DND-41 (cell line): ENCODE results near the gene PRKCA.

Experiments used
- ATAC-seq: fragments of 200-7000 bp; cut with Tn5 transposase; 3 replicates; pipeline ENCODE4 v1.9.1; 2021; ENCODE audit warnings: low read depth; ENCODE audit not compliant: insufficient read depth
- DNase-seq: peaks from one replicate; pipeline ENCODE4 v3.0.0-alpha.2; 2020
- H2AFZ ChIP-seq: 2 replicates; pipeline ENCODE4 v1.6.0; 2012; ENCODE audit warnings: low read depth, low read length
- H3K27ac ChIP-seq: 2 replicates; pipeline ENCODE4 v1.5.1; 2012; ENCODE audit warnings: low read length, inconsistent platforms
- H3K27me3 ChIP-seq: fragments of 200-600 bp; sonication (generic); 2 replicates; pipeline ENCODE4 v1.6.0; 2012; ENCODE audit warnings: low read length, mild to moderate bottlenecking, inconsistent platforms; ENCODE audit not compliant: insufficient read depth, poor library complexity
- H3K36me3 ChIP-seq: 2 replicates; pipeline ENCODE4 v1.5.1; 2012; ENCODE audit warnings: low read length, inconsistent platforms; ENCODE audit not compliant: insufficient read depth
- H3K4me1 ChIP-seq: 2 replicates; pipeline ENCODE4 v1.5.1; 2012; ENCODE audit warnings: mild to moderate bottlenecking, low read length; ENCODE audit not compliant: insufficient read depth
- H3K4me2 ChIP-seq: 2 replicates; pipeline ENCODE4 v1.6.0; 2012; ENCODE audit warnings: mild to moderate bottlenecking, moderate library complexity, low read length, inconsistent platforms; ENCODE audit not compliant: insufficient read depth
- H3K4me3 ChIP-seq, 2 experiments: fragments of 200-600 bp in 1 of 2; shearing (Covaris generic) in 1 of 2; 2 replicates each; pipeline ENCODE4 v1.5.1; 2012 to 2016; ENCODE audit warnings: inconsistent platforms in 2 of 2, low read length in 2 of 2, mild to moderate bottlenecking in 2 of 2, low read depth in 1 of 2, moderate library complexity in 1 of 2
- H3K79me2 ChIP-seq: 2 replicates; pipeline ENCODE4 v1.6.0; 2012; ENCODE audit warnings: low read length, inconsistent platforms; ENCODE audit not compliant: insufficient read depth
- H3K9ac ChIP-seq: 2 replicates; pipeline ENCODE4 v1.6.0; 2012; ENCODE audit warnings: low read depth, mild to moderate bottlenecking, inconsistent platforms, low read length, moderate library complexity
- H3K9me3 ChIP-seq: 2 replicates; pipeline ENCODE4 v1.5.1; 2012; ENCODE audit warnings: low read length, moderate library complexity, mild to moderate bottlenecking, inconsistent platforms; ENCODE audit not compliant: insufficient read depth, severe bottlenecking
- H4K20me1 ChIP-seq: 2 replicates; pipeline ENCODE4 v1.6.0; 2012; ENCODE audit warnings: low read length; ENCODE audit not compliant: insufficient read depth
- EZH2 ChIP-seq: IDR thresholded peaks from 3 replicates; pipeline ENCODE4 v1.6.1; 2012; ENCODE audit warnings: borderline replicate concordance, low read depth, mild to moderate bottlenecking, moderate library complexity, low read length, inconsistent platforms; ENCODE audit not compliant: severe bottlenecking
- TF ChIP-seq, protein P1 (sequence below): IDR thresholded peaks from 2 replicates; pipeline ENCODE4 v1.5.1; 2012; ENCODE audit warnings: borderline replicate concordance, low read length, moderate library complexity, mild to moderate bottlenecking; ENCODE audit not compliant: poor library complexity, severe bottlenecking; ENCODE audit errors: extremely low read depth

PRKCA gene

DNA sequence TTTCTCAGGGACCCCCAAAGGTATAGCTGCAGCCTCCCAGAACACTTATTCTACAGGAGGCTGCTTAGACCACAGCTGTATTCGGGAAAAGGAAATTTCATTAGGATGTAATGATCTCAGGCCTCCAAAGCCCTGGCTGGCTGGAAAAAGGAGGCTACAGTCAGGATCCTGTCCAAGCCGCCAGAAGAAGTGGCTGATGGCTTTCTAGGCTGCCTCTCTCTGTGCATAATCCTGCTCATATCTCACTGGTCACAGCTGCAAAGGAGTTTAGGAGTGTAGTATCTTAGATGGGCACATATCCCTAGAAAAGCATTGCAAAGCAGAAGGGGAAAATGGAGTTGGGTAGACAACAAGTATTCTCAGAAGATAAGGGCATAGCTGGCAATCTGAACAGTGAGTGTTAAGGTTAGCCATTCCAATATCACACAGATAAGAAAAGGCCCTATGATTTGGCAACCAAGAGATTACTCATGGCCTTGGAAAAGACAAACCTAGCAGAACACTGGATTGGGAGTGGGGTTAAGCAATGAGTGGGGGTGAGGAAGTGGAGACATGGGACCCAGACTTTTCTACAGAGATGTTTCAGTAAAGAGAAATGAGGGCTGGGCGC lies 26.0 kb upstream of the PRKCA start:
- Histone ChIP-seq H3K79me2 (no peaks in the 10 kb centered on the region), H3K27ac (no peak overlapping the region), H3K27me3 (no peaks in the 10 kb centered on the region), H3K9ac (no peak overlapping the region), H3K4me1 (no peaks in the 10 kb centered on the region), H3K4me2 (no peak overlapping the region), H2AFZ (no peak overlapping the region), H3K4me3 (no peak overlapping the region), H3K36me3 (no peaks in the 10 kb centered on the region), H4K20me1 (no peaks in the 10 kb centered on the region), H3K9me3 (no peaks in the 10 kb centered on the region)
- TF ChIP-seq, protein P1, sequence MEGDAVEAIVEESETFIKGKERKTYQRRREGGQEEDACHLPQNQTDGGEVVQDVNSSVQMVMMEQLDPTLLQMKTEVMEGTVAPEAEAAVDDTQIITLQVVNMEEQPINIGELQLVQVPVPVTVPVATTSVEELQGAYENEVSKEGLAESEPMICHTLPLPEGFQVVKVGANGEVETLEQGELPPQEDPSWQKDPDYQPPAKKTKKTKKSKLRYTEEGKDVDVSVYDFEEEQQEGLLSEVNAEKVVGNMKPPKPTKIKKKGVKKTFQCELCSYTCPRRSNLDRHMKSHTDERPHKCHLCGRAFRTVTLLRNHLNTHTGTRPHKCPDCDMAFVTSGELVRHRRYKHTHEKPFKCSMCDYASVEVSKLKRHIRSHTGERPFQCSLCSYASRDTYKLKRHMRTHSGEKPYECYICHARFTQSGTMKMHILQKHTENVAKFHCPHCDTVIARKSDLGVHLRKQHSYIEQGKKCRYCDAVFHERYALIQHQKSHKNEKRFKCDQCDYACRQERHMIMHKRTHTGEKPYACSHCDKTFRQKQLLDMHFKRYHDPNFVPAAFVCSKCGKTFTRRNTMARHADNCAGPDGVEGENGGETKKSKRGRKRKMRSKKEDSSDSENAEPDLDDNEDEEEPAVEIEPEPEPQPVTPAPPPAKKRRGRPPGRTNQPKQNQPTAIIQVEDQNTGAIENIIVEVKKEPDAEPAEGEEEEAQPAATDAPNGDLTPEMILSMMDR: no peak
- no peak for TF ChIP-seq EZH2
- DNase-seq (no peak), ATAC-seq (no peak)

DNA sequence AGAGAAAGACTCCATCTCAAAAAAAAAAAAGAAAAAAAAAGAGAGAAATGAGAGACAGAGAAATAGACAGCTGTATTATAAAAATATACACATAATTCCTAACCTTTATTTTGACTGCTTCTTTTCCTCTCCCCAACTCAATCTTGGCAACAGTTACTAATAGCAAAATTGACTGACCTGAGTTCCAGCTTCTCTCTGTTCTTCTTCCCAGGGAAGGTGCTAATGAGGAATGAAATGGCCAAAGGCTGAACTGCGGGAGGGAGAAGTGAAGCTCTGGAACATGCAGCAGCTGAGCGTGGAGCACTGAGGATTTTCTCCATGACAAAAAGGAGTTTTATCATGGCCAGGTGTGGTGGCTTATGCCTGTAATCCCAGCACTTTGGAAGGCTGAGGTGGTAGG lies 25.2 kb upstream of the PRKCA start:
- Histone ChIP-seq H3K79me2 (no peaks in the 10 kb centered on the region), H3K4me2 (no peak overlapping the region), H3K27me3 (no peaks in the 10 kb centered on the region), H3K4me3 (no peak overlapping the region), H4K20me1 (no peaks in the 10 kb centered on the region), H3K4me1 (no peaks in the 10 kb centered on the region), H3K36me3 (no peaks in the 10 kb centered on the region), H3K9ac (no peak overlapping the region), H2AFZ (no peak overlapping the region), H3K9me3 (no peaks in the 10 kb centered on the region), H3K27ac (no peak overlapping the region)
- ATAC-seq: no peak
- TF ChIP-seq, protein P1: no peak
- TF ChIP-seq EZH2: no peak
- DNase-seq: no peak

DNA sequence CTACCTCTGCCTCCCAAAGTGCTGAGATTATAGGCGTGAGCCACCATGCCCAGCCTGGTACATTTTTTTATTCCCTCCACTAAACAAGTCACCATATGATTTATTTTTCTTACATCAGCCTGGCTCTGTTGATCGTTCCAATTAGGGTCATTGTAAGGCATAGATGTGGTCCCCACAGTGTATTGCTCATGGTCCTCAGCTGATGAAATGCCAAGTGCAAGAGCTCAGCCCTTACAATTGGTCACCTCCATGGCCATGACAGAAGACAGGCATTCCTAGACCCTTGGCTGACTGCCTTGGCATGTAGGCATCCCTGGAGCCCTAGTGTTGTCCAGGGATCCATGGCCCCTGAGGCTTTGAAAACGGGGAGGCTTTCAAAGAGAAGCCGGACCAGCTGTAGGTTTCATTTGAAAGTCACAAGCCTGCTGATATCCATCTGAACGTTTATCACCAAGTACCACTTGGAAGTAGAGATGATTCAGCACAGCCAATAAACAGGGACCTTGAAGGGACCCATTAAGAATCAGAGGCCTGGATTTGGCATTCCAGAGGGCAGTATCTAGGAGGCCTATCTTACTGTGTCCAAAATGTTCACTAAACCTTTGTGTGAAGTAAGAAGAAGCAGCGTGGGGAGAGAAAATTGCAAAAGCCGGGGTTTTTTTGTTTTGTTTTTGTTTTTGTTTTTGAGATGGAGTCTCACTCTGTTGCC lies 20.6 kb upstream of the PRKCA start:
- ATAC-seq (no peak), DNase-seq (no peak)
- Histone ChIP-seq H3K27me3 (no peaks in the 10 kb centered on the region), H3K9ac (no peak overlapping the region), H3K36me3 (no peaks in the 10 kb centered on the region), H3K9me3 (no peaks in the 10 kb centered on the region), H4K20me1 (no peaks in the 10 kb centered on the region), H3K27ac (no peak overlapping the region), H3K4me2 (no peak overlapping the region), H3K79me2 (no peaks in the 10 kb centered on the region), H3K4me1 (no peaks in the 10 kb centered on the region), H3K4me3 (no peak overlapping the region), H2AFZ (no peak overlapping the region)
- TF ChIP-seq EZH2: no peak
- TF ChIP-seq, protein P1: no peak
